ENCODE results near the gene PRR12.

GRCh38 chr19:49581007-49581508, 9.9 kb upstream of the PRR12 start, which contains the start of gene PRRG2:
- TF ChIP-seq MAX (IDR thresholded peaks at IDR 0.05; ENCODE audit: low read depth, low read length) = no peak
- TF ChIP-seq CTCF (IDR thresholded peaks at IDR 0.05; ENCODE audit: low read depth, low read length) = no peak
